DOHH2 (cell line): ENCODE data around the gene GATB.

ENCODE experiments used
- H3F3A ChIP-seq: fragments of 200-600 bp; sonication (generic), shearing (Covaris generic); 2 replicates; pipeline ENCODE4 v1.6.0; 2016; ENCODE audit warnings: antibody characterized with exemption, mild to moderate bottlenecking; ENCODE audit not compliant: control insufficient read depth, insufficient read depth
- H3K27ac ChIP-seq: fragments of 200-600 bp; sonication (generic); 2 replicates; pipeline ENCODE4 v1.5.1; 2014; ENCODE audit warnings: low read depth, mild to moderate bottlenecking, low read length, moderate library complexity
- H3K27me3 ChIP-seq: fragments of 200-600 bp; sonication (generic); 2 replicates; pipeline ENCODE4 v1.6.1; 2014; ENCODE audit warnings: mild to moderate bottlenecking, low read length, mixed read lengths; ENCODE audit not compliant: control insufficient read depth
- H3K36me3 ChIP-seq: fragments of 200-600 bp; sonication (generic); 2 replicates; pipeline ENCODE4 v1.6.1; 2014; ENCODE audit warnings: mild to moderate bottlenecking, low read length, moderate library complexity, mixed read lengths; ENCODE audit not compliant: control insufficient read depth
- H3K4me1 ChIP-seq: fragments of 200-600 bp; sonication (generic); 2 replicates; pipeline ENCODE4 v1.6.1; 2014; ENCODE audit warnings: mild to moderate bottlenecking, low read length, mixed read lengths; ENCODE audit not compliant: control insufficient read depth
- H3K4me2 ChIP-seq: fragments of 200-600 bp; sonication (generic); 2 replicates; pipeline ENCODE4 v1.6.0; 2014; ENCODE audit warnings: mild to moderate bottlenecking, low read length, moderate library complexity
- H3K4me3 ChIP-seq: fragments of 200-600 bp; sonication (generic); 2 replicates; pipeline ENCODE4 v1.5.1; 2014; ENCODE audit warnings: mild to moderate bottlenecking, low read length, mixed read lengths
- H3K79me2 ChIP-seq: fragments of 200-600 bp; sonication (generic); 2 replicates; pipeline ENCODE4 v1.6.1; 2014; ENCODE audit warnings: mild to moderate bottlenecking, low read length, mixed read lengths; ENCODE audit not compliant: control insufficient read depth
- H3K9me2 ChIP-seq: fragments of 200-600 bp; sonication (generic); replicated peaks from 2 replicates; pipeline ENCODE4 v1.6.1; 2014; ENCODE audit warnings: mild to moderate bottlenecking, low read length, mixed read lengths; ENCODE audit not compliant: control insufficient read depth
- H3K9me3 ChIP-seq: fragments of 200-600 bp; sonication (generic); 2 replicates; pipeline ENCODE4 v1.6.1; 2014; ENCODE audit warnings: antibody characterized with exemption, low read length, mixed read lengths; ENCODE audit not compliant: control insufficient read depth, insufficient read depth
- H4K20me1 ChIP-seq: fragments of 200-600 bp; sonication (generic); 2 replicates; pipeline ENCODE4 v1.6.0; 2014; ENCODE audit warnings: low read depth, mild to moderate bottlenecking, antibody characterized with exemption, low read length, moderate library complexity; ENCODE audit not compliant: control insufficient read depth, insufficient read depth
- EZH2phosphoT487 ChIP-seq: fragments of 200-600 bp; sonication (generic); IDR thresholded peaks from 2 replicates; pipeline ENCODE4 v1.6.1; 2017; ENCODE audit warnings: borderline replicate concordance, mild to moderate bottlenecking, antibody characterized with exemption, low read length, moderate library complexity, mixed read lengths
- TF ChIP-seq, protein P1 (sequence below): fragments of 200-600 bp; sonication (generic); IDR thresholded peaks from one replicate; pipeline ENCODE4 v1.5.1; 2014; ENCODE audit warnings: antibody characterized with exemption, mild to moderate bottlenecking, low read depth, low read length; ENCODE audit not compliant: poor library complexity, severe bottlenecking

GATB gene

GRCh38 chr4:151808542-151808941, 47.7 kb upstream of the GATB start:
- Histone ChIP-seq H3K4me1 (no peaks in the 10 kb centered on the region), H3F3A (no peaks in the 10 kb centered on the region), H3K9me3 (no peaks in the 10 kb centered on the region), H3K27ac (no peak overlapping the region), H4K20me1 (no peaks in the 10 kb centered on the region), H3K36me3 (no peaks in the 10 kb centered on the region), H3K79me2 (no peaks in the 10 kb centered on the region), H3K9me2 (no peaks in the 10 kb centered on the region), H3K27me3 (no peaks in the 10 kb centered on the region; the same call in 1 of the 2 replicates), H3K4me3 (no peak overlapping the region), H3K4me2 (no peak overlapping the region)
- TF ChIP-seq, protein P1, sequence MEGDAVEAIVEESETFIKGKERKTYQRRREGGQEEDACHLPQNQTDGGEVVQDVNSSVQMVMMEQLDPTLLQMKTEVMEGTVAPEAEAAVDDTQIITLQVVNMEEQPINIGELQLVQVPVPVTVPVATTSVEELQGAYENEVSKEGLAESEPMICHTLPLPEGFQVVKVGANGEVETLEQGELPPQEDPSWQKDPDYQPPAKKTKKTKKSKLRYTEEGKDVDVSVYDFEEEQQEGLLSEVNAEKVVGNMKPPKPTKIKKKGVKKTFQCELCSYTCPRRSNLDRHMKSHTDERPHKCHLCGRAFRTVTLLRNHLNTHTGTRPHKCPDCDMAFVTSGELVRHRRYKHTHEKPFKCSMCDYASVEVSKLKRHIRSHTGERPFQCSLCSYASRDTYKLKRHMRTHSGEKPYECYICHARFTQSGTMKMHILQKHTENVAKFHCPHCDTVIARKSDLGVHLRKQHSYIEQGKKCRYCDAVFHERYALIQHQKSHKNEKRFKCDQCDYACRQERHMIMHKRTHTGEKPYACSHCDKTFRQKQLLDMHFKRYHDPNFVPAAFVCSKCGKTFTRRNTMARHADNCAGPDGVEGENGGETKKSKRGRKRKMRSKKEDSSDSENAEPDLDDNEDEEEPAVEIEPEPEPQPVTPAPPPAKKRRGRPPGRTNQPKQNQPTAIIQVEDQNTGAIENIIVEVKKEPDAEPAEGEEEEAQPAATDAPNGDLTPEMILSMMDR: no peak
- no peak for TF ChIP-seq EZH2phosphoT487

DNA sequence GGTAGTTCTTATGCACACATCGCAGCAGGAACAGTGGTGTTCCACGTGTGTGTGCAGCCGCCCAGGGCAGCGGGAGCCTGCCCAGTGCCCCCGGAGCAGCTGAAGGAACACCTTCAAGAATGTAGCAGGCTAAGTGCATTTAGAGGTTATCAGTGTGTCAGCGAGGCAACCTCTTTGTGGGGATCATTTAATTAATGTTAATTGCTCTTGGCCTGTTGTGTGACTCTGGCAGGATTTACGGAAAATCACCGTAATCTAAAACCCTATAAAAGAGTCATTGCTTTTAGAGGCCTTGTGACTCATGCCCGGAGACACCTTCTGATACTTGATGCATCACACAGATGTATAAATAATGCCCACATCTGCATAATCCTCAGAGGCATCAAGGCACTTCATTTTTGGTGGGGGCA, 47.3 kb upstream of the GATB start:
- H3K27ac ChIP-seq: no peak overlapping the region
- no peaks in the 10 kb centered on the region for H3K4me1 ChIP-seq
- H3K79me2 ChIP-seq: no peaks in the 10 kb centered on the region
- TF ChIP-seq, protein P1: no peak
- TF ChIP-seq EZH2phosphoT487: no peak
- H3K9me3 ChIP-seq: no peaks in the 10 kb centered on the region
- no peaks in the 10 kb centered on the region for H3K9me2 ChIP-seq
- no peak overlapping the region for H3K4me3 ChIP-seq
- no peak overlapping the region for H3K4me2 ChIP-seq
- H3K36me3 ChIP-seq: no peaks in the 10 kb centered on the region
- H3F3A ChIP-seq: no peaks in the 10 kb centered on the region
- no peaks in the 10 kb centered on the region; the same call in 1 of the 2 replicates for H3K27me3 ChIP-seq
- no peaks in the 10 kb centered on the region for H4K20me1 ChIP-seq

DNA sequence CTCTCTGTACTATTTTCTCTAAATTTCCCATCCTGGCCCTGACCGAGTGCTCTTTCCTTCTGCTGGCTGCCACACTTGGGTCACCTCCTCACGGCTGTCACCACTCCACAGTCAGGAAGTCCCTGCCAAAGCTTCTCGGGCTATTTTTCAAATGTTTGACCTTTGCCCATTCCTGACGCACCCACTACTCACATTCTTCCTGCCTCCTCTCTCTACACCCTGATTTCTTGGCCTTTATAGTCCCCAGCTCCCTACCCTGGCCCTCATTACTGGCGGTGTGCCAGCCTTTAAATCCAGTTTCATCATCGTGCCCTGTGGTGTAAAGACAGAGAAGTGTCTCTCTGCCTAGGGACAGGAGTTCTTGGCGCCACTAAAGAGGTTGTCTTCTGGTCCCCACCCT, 46.4 kb upstream of the GATB start:
- H3K27ac ChIP-seq: no peak overlapping the region
- H3K9me2 ChIP-seq: no peaks in the 10 kb centered on the region
- no peaks in the 10 kb centered on the region for H3K9me3 ChIP-seq
- H3K36me3 ChIP-seq: no peaks in the 10 kb centered on the region
- TF ChIP-seq, protein P1: no peak
- TF ChIP-seq EZH2phosphoT487: no peak
- no peaks in the 10 kb centered on the region for H4K20me1 ChIP-seq
- no peak overlapping the region for H3K4me3 ChIP-seq
- H3K4me2 ChIP-seq: no peak overlapping the region
- no peaks in the 10 kb centered on the region; the same call in 1 of the 2 replicates for H3K27me3 ChIP-seq
- H3K79me2 ChIP-seq: no peaks in the 10 kb centered on the region
- H3K4me1 ChIP-seq: no peaks in the 10 kb centered on the region
- no peaks in the 10 kb centered on the region for H3F3A ChIP-seq

GRCh38 chr4:151806511-151806927, 45.7 kb upstream of the GATB start:
- Histone ChIP-seq H3F3A (no peaks in the 10 kb centered on the region), H3K27me3 (no peaks in the 10 kb centered on the region; the same call in 1 of the 2 replicates), H3K4me3 (no peak overlapping the region), H3K4me1 (no peaks in the 10 kb centered on the region), H3K9me2 (no peaks in the 10 kb centered on the region), H3K9me3 (no peaks in the 10 kb centered on the region), H3K27ac (no peak overlapping the region), H3K4me2 (no peak overlapping the region), H3K36me3 (no peaks in the 10 kb centered on the region), H3K79me2 (no peaks in the 10 kb centered on the region), H4K20me1 (no peaks in the 10 kb centered on the region)
- TF ChIP-seq EZH2phosphoT487: no peak
- TF ChIP-seq, protein P1: no peak
